HG03439 (cell line): ENCODE results near the gene EFHD2.
"Not testable (repeated sequence)": the region's sequence is repeated elsewhere in the genome, so short reads cannot be mapped to it uniquely, and the experiment has no call there.

Experiments used
- ATAC-seq: cut with Tn5 transposase; IDR thresholded peaks from one replicate; pipeline ENCODE4 v1.9.1; 2021; ENCODE audit warnings: mild to moderate bottlenecking, moderate library complexity; ENCODE audit not compliant: unreplicated experiment

EFHD2 gene

GRCh38 chr1:15411593-15412137 lies 2.0 kb downstream of the EFHD2 start:
- ATAC-seq = no peak

- no peak for ATAC-seq
These were observed 2.6 kb downstream of the EFHD2 start for GRCh38 chr1:15412175-15412800.

- ATAC-seq = no peak
These were observed 3.2 kb downstream of the EFHD2 start for GRCh38 chr1:15412843-15413242.

- no peak for ATAC-seq
These were observed 4.1 kb downstream of the EFHD2 start for GRCh38 chr1:15413563-15414444.

DNA sequence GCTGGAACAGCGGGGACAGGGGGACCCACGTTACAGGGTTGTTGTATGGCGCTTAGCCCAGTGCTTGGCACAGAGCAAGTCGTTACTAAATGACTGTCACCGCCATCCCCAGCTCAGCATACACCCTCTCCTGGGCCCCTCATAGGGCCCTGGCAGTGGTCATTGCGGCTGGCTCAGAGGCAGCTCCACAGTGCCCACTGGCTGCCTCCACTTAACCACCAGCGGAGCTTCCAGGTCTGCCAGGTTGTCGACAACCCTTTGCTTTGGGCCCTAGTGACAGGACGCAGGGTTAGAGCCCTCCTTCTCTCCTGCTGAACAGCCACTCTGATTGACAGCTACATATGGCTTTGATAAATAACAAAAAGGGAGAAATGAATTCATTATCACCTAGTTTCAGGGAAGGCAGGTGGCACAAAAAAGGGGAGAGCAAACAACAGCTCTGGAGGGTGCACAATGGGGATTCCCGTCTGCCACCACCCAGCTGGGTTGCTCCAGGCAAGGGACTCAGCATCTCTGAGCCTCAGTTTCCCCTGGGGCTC lies 4.8 kb downstream of the EFHD2 start:
- ATAC-seq = no peak

DNA sequence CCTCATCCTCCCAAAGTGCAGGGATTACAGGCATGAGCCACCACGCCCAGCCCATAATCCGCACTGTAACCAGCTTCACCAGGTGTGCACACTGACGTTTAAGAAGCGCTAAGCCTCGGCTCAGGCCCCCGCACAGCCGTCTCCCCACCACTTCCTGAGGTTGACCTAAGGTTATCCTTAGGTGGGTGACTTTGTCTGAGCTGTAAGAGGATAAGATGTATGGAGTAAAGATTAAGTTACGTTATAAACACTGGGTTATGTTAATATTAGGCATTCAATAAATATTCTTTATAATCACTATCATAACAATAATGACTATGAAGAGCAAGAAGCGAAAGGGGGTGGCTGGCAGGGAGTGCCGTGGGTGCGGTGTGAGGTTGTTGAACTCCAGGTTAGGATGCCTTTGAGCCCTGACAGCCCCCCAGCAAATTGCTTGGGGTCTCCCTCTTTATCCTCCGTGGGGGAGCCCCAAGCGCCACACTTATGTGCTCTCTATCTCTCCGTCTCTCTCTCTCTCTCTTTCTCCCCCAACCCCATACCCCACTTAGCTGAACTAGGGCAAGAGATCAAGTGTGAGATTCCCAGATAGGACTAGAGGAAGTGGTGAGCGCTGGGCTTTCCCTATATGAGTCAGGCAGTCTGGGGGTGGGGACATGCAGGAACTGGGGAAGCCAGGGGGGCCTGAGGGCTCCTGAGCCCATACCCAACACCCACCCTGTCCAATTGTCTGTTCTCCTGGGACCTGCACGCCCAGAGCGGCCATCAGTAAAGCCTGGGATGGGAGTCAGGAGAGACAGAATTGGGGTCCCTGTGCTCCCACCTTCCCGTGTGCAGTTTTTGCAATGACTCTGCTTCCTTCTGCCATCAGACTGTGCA lies 7.6 kb downstream of the EFHD2 start:
- ATAC-seq = no peak

DNA sequence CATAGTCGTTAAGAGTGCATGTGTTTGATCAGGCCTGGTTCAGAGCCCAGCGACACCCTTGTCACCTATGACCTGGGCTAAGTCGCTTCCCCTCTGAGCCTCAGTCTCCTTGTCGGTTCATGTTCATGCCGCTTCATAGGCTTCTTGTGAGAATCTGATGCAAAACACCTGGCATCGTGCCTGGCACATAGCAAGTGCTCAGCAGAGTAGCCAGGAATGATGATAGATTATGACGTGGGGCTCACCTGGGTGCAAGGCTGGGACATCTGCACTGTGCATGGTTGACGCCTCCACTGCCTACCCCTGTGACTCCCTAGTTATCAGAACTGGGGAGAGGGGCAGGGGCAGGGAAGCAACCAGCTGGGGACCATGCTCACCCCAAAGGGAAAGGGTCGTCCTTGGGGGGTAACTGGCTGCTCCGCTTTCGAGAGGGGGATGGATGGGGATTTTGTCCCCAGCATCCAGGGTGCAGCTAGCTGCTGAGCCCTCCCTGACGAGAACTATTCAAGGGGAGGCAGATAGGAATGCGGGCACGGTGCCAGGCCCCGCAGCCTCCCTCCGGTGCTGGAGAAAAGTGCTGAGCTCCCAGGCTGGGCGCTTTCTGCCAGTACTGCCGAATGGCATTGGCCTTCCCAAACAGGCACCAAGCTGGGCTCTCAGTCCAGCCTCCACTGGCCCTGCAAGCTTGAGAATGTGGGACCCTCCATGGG lies 9.3 kb downstream of the EFHD2 start:
- no peak for ATAC-seq

DNA sequence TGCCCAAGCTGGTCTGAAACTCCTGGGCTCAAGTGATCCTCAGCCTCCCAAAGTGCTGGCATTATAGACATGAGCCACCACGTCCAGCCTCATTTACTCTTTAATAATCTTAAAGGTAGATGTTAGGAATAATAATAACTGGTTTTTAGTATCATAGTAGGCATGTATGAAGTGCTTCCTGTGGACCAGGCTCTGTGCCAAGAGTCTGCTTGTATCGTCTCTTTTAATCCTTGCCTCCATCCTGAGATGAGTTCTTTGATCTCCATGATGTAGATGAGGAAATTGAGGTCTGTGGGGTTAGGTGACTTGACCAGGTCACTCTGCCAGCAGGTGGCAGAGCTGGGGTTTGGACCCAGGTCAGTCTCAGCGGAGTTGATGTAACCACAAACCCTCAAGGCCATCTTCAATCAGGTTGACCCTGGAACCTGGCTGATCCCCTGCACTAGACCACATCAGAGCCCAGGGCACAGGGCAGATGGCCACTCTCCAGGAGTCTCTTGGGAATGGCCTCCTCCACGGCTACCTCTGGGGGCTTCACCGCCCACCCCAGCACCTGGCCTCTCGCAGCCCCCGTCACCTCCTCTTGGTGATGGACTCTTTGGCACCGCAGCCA lies 11.3 kb downstream of the EFHD2 start:
- ATAC-seq = no peak

DNA sequence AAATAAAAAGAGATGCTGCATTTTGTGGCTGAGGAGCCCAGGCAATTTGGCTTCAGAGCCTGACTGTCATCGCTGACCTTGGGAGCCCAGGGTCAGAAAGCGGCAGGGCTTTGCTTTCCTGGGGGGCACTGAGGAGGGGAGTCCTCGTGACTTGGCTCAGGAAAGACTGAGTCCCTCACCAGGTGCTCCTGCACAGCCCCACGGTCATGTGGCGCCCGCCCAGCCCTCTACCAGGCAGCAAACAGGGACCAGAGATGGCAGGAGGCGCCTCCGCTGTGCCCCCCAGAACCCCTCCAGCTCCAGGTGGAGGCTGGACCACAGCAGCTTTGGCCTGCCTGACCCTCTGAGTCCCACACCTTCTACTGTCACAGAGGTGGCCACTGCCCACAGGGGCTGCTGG lies 13.2 kb downstream of the EFHD2 start:
- ATAC-seq = no peak

- no peak for ATAC-seq
These were observed 13.8 kb downstream of the EFHD2 start for GRCh38 chr1:15423355-15424077.

DNA sequence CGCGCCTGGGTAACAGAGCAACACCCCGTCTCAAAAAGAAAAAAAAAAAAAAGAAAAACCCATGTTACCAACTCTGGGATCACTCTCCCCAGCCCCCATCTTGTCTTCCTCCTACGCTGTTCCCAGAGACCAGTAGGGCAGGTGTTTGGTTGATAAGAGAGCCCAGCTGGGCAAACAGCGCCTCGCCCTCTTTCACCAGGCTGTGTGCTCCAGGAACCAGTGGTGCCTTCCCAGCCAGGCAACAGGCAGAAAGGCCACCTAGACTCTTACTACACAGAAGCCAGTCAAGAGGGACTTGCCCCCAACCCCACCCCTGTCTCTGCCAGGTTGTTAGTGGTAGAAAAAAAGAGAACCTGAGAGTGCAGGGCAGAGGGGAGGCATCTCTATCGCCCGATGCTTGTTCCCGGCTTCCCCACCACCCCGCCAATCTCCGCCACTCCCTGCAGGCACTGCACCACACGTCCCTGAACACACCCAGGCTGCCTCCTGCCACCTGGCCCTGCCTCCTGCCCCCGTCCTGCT lies 14.5 kb downstream of the EFHD2 start:
- ATAC-seq = no peak

DNA sequence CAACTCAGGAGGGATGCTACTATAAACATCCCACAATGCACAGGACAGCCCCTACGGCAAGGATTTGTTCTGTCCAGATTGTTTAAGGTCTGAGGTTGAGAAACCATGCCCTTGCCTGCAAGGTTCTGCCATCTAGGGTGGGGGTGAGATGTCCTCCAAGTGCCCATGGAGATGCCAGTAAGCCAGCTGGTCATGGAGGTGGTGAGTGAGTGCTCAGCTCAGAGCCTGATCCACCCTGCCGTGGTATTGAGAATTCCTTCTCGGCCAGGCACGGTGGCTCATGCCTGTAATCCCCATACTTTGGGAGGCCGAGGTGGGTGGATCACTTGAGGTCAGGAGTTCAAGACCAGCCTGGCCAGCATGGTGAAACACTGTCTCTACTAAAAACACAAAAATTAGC lies 15.3 kb downstream of the EFHD2 start:
- ATAC-seq = no peak

DNA sequence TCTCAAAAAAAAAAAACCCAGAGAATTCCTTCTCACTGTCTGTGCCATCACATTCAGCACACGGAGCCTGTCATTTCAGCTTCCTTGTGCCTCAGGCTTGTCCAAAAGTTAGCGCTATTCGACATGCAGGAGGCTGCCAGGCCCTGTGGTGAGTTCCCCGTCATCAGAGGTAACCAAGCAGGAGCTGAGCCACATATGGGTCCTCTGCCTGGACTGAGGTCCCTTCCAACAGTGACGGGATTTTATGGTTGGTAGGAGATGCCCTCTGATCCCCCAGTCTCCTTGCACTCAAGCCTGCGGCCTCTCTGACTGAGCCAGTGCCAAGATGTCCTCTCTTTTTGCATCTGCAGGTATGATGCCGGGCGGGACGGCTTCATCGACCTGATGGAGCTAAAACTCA lies 15.8 kb downstream of the EFHD2 start:
- no peak for ATAC-seq

GRCh38 chr1:15425958-15426357 lies 16.3 kb downstream of the EFHD2 start:
- ATAC-seq = no peak

GRCh38 chr1:15426492-15427279 lies 17.0 kb downstream of the EFHD2 start:
- no peak for ATAC-seq

DNA sequence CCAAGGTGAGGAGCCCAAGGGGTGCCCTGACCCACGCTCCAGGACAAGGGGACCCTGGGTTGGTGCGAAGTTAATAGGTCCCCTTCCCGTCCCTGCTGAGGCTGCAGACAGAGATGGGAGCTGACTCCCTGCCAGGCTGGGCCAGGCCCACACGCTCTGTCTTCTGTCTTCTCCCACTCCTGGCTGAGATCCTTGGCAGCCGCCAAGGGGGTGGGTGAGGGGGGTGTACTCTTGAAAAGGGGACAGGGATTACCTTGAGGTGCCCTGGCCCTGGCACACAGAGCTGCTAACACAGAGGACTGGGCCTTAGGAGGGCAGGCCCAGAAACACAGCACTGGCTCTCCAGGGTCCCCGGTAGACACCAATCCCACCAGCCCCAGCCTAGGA lies 17.6 kb downstream of the EFHD2 start:
- ATAC-seq = no peak

DNA sequence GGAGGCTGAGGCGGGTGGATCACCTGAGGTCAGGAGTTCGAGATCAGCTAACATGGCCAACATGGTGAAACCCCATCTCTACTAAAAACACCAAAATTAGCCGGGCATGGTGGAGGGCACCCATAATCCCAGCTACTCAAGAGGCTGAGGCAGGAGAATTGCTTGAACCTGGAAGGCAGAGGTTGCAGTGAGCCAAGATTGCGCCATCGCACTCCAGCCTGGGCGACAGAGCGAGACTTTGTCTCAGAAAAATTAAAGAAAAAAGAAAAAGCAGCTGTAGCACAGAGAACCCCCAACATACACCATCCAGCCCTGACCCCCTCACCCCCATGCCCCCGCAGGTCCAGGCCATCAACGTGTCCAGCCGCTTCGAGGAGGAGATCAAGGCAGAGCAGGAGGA lies 18.6 kb downstream of the EFHD2 start:
- not testable (repeated sequence) for ATAC-seq

GRCh38 chr1:15428815-15429435 lies 19.2 kb downstream of the EFHD2 start:
- ATAC-seq = no peak
